Breast epithelium (tissue), 4 donors: ENCODE measurements around the gene EEF1E1. TPM values are rescaled to one million over a fixed set of nuclear protein-coding genes. Genes with fewer than 3 reads are reported as not detected.

ENCODE experiments used
- DNase-seq, 2 donors: peaks; one replicate each; pipeline ENCODE4 v3.0.0-alpha.2; 2019; ENCODE audit warnings: low spot score in 2 of 2
- H3K27ac ChIP-seq, 2 donors: fragments of 200-600 bp; sonication (generic) in 1 of 2; one replicate each; pipeline ENCODE4 v1.5.1; 2016 to 2019; ENCODE audit warnings: mild to moderate bottlenecking in 1 of 2
- H3K27me3 ChIP-seq, 2 donors: fragments of 200-600 bp; sonication (generic) in 1 of 2; one replicate each; pipeline versions ENCODE4 v1.5.1 to v1.6.0; 2017 to 2019; ENCODE audit warnings: control low read depth in 1 of 2, mild to moderate bottlenecking in 1 of 2
- H3K36me3 ChIP-seq: fragments of 200-600 bp; one replicate; pipeline ENCODE4 v1.5.1; 2019
- H3K4me1 ChIP-seq, 2 donors: fragments of 200-600 bp; sonication (generic); one replicate each; pipeline ENCODE4 v1.5.1; 2016 to 2019; ENCODE audit warnings: control low read depth in 1 of 2
- H3K4me3 ChIP-seq, 3 donors: fragments of 200-600 bp; sonication (generic); 1 replicate in 2 of 3; 2 replicates in 1 of 3; pipeline ENCODE4 v1.5.1; 2016 to 2019; ENCODE audit warnings: mild to moderate bottlenecking in 3 of 3, moderate library complexity in 2 of 3
- H3K9me3 ChIP-seq, 2 donors: fragments of 200-600 bp; sonication (generic) in 1 of 2; one replicate each; pipeline ENCODE4 v1.5.1; 2016 to 2019; ENCODE audit warnings: control low read depth in 1 of 2
- POLR2A ChIP-seq: fragments of 450-650 bp; IDR thresholded peaks from one replicate; pipeline ENCODE4 v1.6.1; 2016; ENCODE audit warnings: antibody characterized with exemption, mild to moderate bottlenecking, moderate library complexity
- POLR2AphosphoS5 ChIP-seq, 3 donors: sonication (generic); formaldehyde crosslinking; IDR thresholded peaks; one replicate each; pipeline ENCODE4 v1.6.1; 2017; ENCODE audit warnings: antibody characterized with exemption in 3 of 3
- intact Hi-C: fragments of 100-400 bp; cut with DNase I; formaldehyde crosslinking; loops from one replicate; pipeline ENCODE4 v1.15.1; 2023; ENCODE audit warnings: low total_unique reads
- total RNA-seq, 3 donors: library from RNA; depleted of rRNA; stranded (reverse); fragments of >200 nt; gene quantifications; one replicate each; pipeline ENCODE4 v1.1.0, GENCODE V29; 2016
- TF ChIP-seq, protein P1 (sequence below), 3 donors: fragments of 450-650 bp; IDR thresholded peaks; one replicate each; pipeline ENCODE4 v1.5.1; 2016 to 2017; ENCODE audit warnings: antibody characterized with exemption in 3 of 3, mild to moderate bottlenecking in 3 of 3, moderate library complexity in 3 of 3

The EEF1E1 gene
- total RNA-seq, 3 donors from 2014 or later = 18.9 to 48.5 (median 39.1) TPM

DNA sequence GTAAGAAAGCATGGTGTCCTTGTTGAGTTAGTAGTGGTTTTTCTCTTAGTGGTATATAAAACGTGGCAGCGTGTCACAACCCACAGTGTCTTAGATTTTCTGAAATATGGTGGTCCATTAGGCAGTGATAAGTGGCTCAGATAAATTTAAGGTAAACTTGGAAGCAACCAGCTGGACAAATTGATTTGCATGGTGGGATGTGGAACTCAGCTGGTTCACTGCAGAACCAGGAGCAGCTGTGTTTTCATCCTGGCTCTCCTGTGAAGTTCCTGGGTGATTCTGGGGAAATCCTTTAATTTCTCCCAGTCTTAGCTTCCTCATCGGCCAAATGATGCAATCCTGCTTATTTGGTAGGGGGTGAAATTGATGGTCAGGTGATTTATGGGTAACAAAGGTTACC lies 32.9 kb upstream of the EEF1E1 start:
- Histone ChIP-seq H3K4me1 (no peaks in the 10 kb centered on the region), H3K36me3 (no peaks in the 10 kb centered on the region), H3K4me3 (no peak overlapping the region), H3K27me3 (peaks cover 0 to 3% of the 10 kb centered on the region in 2 donors), H3K27ac (no peak overlapping the region), H3K9me3 (no peaks in the 10 kb centered on the region)
- intact Hi-C loops = no loop called here
- no peak for DNase-seq
- no peak for TF ChIP-seq POLR2A
- TF ChIP-seq, protein P1, sequence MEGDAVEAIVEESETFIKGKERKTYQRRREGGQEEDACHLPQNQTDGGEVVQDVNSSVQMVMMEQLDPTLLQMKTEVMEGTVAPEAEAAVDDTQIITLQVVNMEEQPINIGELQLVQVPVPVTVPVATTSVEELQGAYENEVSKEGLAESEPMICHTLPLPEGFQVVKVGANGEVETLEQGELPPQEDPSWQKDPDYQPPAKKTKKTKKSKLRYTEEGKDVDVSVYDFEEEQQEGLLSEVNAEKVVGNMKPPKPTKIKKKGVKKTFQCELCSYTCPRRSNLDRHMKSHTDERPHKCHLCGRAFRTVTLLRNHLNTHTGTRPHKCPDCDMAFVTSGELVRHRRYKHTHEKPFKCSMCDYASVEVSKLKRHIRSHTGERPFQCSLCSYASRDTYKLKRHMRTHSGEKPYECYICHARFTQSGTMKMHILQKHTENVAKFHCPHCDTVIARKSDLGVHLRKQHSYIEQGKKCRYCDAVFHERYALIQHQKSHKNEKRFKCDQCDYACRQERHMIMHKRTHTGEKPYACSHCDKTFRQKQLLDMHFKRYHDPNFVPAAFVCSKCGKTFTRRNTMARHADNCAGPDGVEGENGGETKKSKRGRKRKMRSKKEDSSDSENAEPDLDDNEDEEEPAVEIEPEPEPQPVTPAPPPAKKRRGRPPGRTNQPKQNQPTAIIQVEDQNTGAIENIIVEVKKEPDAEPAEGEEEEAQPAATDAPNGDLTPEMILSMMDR (IDR thresholded peaks at IDR 0.05) = no peak
- no peak for TF ChIP-seq POLR2AphosphoS5 (IDR thresholded peaks at IDR 0.05)

DNA sequence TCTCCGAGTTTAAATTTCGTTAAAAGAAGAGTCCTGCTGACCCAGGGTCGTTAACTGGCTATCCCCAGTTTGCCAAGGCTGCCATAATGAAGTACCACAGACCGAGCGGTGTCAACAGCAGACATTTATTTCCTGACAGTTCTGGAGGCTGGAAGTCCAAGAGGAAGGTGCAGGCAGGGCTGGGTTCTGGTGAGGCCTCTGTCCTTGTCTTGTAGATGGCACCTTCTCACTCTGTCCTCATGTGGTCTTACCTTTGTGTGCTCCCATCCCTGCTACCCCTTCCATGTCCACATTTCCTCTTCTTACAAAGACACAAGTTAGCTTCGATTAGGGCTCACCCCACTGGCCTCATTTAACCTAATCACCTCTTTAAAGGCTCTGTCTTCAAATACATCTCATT lies 29.8 kb upstream of the EEF1E1 start:
- intact Hi-C loops = no loop called here
- DNase-seq = no peak
- TF ChIP-seq POLR2AphosphoS5 (IDR thresholded peaks at IDR 0.05) = no peak
- TF ChIP-seq, protein P1 (IDR thresholded peaks at IDR 0.05) = no peak
- no peak for TF ChIP-seq POLR2A

DNA sequence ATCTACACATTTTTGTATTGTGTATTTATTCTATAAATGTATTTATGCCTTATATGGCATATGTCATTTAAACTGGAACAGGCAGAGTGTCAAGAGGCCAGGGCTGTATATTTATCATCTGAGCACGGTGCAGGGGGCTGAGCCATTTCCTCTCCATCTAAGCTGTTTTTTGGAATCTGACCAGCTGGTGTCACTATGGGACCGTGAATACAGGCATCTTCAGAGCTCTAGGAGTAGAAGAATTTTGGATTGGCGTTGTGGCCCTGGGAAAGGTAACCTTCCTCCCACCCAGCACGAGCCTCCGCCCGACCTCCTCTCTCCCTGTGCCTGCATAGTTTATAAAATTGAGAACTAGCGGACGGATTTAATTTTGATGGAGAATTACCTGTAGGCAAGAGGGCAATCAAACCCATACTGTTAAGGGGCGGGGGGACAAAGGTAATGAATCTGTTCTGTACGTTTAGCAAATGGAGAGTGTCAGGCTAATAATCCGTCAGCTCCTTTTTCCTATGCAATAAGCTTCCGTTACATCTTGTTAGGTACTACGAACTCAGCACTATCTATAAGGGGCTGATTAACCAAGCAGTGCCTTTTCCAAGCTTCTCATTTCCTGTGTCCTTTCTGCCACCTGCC lies 29.0 kb upstream of the EEF1E1 start:
- Histone ChIP-seq H3K4me1 (no peaks in the 10 kb centered on the region), H3K27me3 (peaks cover 0 to 3% of the 10 kb centered on the region in 2 donors), H3K9me3 (no peaks in the 10 kb centered on the region), H3K36me3 (no peaks in the 10 kb centered on the region), H3K4me3 (no peak overlapping the region), H3K27ac (no peak overlapping the region)
- TF ChIP-seq, protein P1 (IDR thresholded peaks at IDR 0.05) = peak in 2 of 3 donors; percentile 33 to 35
- TF ChIP-seq POLR2AphosphoS5 (IDR thresholded peaks at IDR 0.05) (no peak), POLR2A (no peak)
- intact Hi-C loops = no loop called here
- DNase-seq = no peak

More for the DNA sequence above, 29.8 kb upstream of the EEF1E1 start:
- H3K27ac ChIP-seq = no peak overlapping the region
- H3K9me3 ChIP-seq = no peaks in the 10 kb centered on the region
- H3K36me3 ChIP-seq = no peaks in the 10 kb centered on the region
- no peak overlapping the region for H3K4me3 ChIP-seq
- H3K4me1 ChIP-seq = no peaks in the 10 kb centered on the region
- peaks cover 0 to 3% of the 10 kb centered on the region in 2 donors for H3K27me3 ChIP-seq

DNA sequence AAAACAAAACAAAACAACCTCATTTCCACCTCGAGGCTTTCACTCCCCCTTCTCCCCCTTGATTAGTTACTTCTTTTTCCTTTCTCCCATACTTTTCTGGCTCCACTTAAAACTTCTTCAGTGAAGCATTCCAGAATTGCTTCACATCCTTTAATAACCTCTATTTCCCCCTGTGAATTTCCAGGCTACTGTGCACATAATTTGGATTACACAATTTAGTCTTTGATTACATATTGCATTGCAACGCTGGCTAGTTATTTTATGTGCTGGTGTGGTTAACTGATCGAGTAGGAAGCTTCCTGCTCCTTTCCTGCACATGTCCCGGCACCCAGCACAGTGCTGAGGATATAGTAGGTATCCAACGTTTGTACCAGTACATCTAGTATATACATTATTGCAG lies 28.1 kb upstream of the EEF1E1 start:
- H3K27me3 ChIP-seq = peaks cover 0 to 3% of the 10 kb centered on the region in 2 donors
- no peaks in the 10 kb centered on the region for H3K36me3 ChIP-seq
- no peaks in the 10 kb centered on the region for H3K9me3 ChIP-seq
- TF ChIP-seq POLR2AphosphoS5 (IDR thresholded peaks at IDR 0.05) (no peak), POLR2A (no peak)
- TF ChIP-seq, protein P1 (IDR thresholded peaks at IDR 0.05) = no peak
- intact Hi-C loops = no loop called here
- no peak overlapping the region for H3K4me3 ChIP-seq
- no peak overlapping the region for H3K27ac ChIP-seq
- no peak for DNase-seq
- no peaks in the 10 kb centered on the region for H3K4me1 ChIP-seq

DNA sequence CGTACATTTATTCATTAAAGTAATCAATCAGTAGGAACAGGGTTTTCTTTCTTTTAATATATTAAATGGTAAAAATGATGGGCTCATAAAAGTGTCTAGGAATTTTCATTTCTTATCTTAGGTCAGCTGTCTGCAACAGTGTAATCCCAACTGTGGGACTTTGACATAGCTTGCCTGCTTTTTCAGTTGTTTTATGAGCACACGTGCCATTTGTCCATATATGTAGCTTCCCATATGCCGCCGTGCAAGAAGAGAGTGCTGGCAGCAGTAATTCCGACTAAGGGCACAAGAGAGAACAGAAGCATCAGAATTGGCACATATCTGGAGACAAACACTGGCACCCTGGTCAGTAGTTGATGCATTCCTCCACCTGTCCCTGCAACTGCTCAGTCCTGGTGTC lies 20.9 kb upstream of the EEF1E1 start:
- Histone ChIP-seq H3K4me1 (no peaks in the 10 kb centered on the region), H3K4me3 (no peak overlapping the region), H3K27me3 (no peaks in the 10 kb centered on the region), H3K9me3 (no peaks in the 10 kb centered on the region), H3K27ac (no peak overlapping the region), H3K36me3 (no peaks in the 10 kb centered on the region)
- TF ChIP-seq POLR2A (no peak), POLR2AphosphoS5 (IDR thresholded peaks at IDR 0.05) (no peak)
- TF ChIP-seq, protein P1 (IDR thresholded peaks at IDR 0.05) = no peak
- no peak for DNase-seq
- intact Hi-C loops = no loop called here
